H1 (cell line): Measurements from ENCODE around the gene DAAM1. TPM values are rescaled to one million over a fixed set of nuclear protein-coding genes. Genes with fewer than 3 reads are reported as not detected.

Experiments
- CTCF ChIA-PET: fragments of 300-600 bp; sonication (Branson Sonifier 250); formaldehyde crosslinking; loops from one replicate; lab custom pipeline; 2021; ENCODE audit not compliant: partially characterized antibody; lab: Charles Lee
- POLR2A ChIA-PET: fragments of 300-600 bp; sonication (Branson Sonifier 250); formaldehyde crosslinking; loops from one replicate; lab custom pipeline; 2021; ENCODE audit warnings: inconsistent platforms; ENCODE audit not compliant: partially characterized antibody; lab: Charles Lee
- DNase-seq, 2 experiments: peaks; one replicate each; pipeline versions ENCODE4 v3.0.0 to v3.0.0-alpha.2; 2010 to 2022; ENCODE audit warnings: low spot score in 2 of 2, low read depth in 1 of 2, mixed read lengths in 1 of 2
- FAIRE-seq: peaks from 2 replicates; lab custom pipeline; 2011; peaks lifted over from hg19 to GRCh38; lab: Jason Lieb, UNC
- H2AFZ ChIP-seq: 2 replicates; pipeline ENCODE4 v1.8.1; 2012; ENCODE audit warnings: low read length, inconsistent platforms
- H2AK5ac ChIP-seq: 2 replicates; pipeline ENCODE4 v1.6.1; 2013; ENCODE audit warnings: low read depth, low read length
- H2BK120ac ChIP-seq: replicated peaks from 2 replicates; pipeline ENCODE3; 2013; ENCODE audit warnings: low read depth, low read length, inconsistent platforms
- H2BK12ac ChIP-seq: 2 replicates; pipeline ENCODE4 v1.6.1; 2013; ENCODE audit warnings: low read depth, low read length
- H2BK15ac ChIP-seq: 2 replicates; pipeline ENCODE4 v1.6.1; 2013; ENCODE audit warnings: low read length
- H2BK20ac ChIP-seq: 2 replicates; pipeline ENCODE4 v1.6.1; 2013; ENCODE audit warnings: low read length
- H2BK5ac ChIP-seq: 2 replicates; pipeline ENCODE4 v1.6.1; 2013; ENCODE audit warnings: low read depth, low read length
- H3K14ac ChIP-seq: 2 replicates; pipeline ENCODE4 v1.6.1; 2013; ENCODE audit warnings: inconsistent platforms; ENCODE audit not compliant: insufficient read length
- H3K18ac ChIP-seq: 2 replicates; pipeline ENCODE4 v1.6.1; 2013; ENCODE audit warnings: low read length; ENCODE audit errors: extremely low read depth
- H3K23ac ChIP-seq: 2 replicates; pipeline ENCODE4 v1.6.1; 2013; ENCODE audit warnings: inconsistent platforms; ENCODE audit not compliant: insufficient read length
- H3K23me2 ChIP-seq: 2 replicates; pipeline ENCODE4 v1.6.1; 2013; ENCODE audit warnings: low read depth, low read length
- H3K27ac ChIP-seq: 2 replicates; pipeline ENCODE4 v1.6.1; 2011; ENCODE audit warnings: low read depth, low read length, inconsistent platforms
- H3K27me3 ChIP-seq, 4 experiments: replicated peaks in 1 of 4; 1 replicate in 1 of 4; 2 replicates in 3 of 4; pipeline versions ENCODE4 v1.6.1 to v1.8.1; 2011 to 2013; ENCODE audit warnings: low read length in 3 of 4, mild to moderate bottlenecking in 3 of 4, inconsistent platforms in 2 of 4, mixed read lengths in 2 of 4, moderate library complexity in 1 of 4; ENCODE audit not compliant: control insufficient read depth in 3 of 4, insufficient read depth in 3 of 4; ENCODE audit errors: extremely low read depth in 1 of 4
- H3K36me3 ChIP-seq, 4 experiments: 2 replicates each; pipeline versions ENCODE4 v1.6.1 to v1.8.1; 2011 to 2013; ENCODE audit warnings: mild to moderate bottlenecking in 4 of 4, low read length in 3 of 4, moderate library complexity in 2 of 4, control low read depth in 1 of 4, inconsistent platforms in 1 of 4; ENCODE audit not compliant: insufficient read depth in 4 of 4, control insufficient read depth in 2 of 4
- H3K4ac ChIP-seq: replicated peaks from 2 replicates; pipeline ENCODE3; 2013; ENCODE audit warnings: low read length, low read depth, mixed read lengths, inconsistent platforms; ENCODE audit not compliant: insufficient read length
- H3K4me1 ChIP-seq, 4 experiments: replicated peaks in 1 of 4; 1 replicate in 1 of 4; 2 replicates in 3 of 4; pipeline versions ENCODE4 v1.6.1 to v1.8.1; 2011 to 2013; ENCODE audit warnings: low read length in 3 of 4, inconsistent platforms in 2 of 4, mixed read lengths in 1 of 4; ENCODE audit not compliant: insufficient read depth in 4 of 4, control insufficient read depth in 3 of 4
- H3K4me2 ChIP-seq, 2 experiments: 2 replicates each; pipeline versions ENCODE4 v1.6.1 to v1.8.1; 2011 to 2013; ENCODE audit warnings: low read depth in 2 of 2, low read length in 2 of 2, control low read depth in 1 of 2, inconsistent platforms in 1 of 2, mild to moderate bottlenecking in 1 of 2; ENCODE audit not compliant: insufficient read depth in 1 of 2
- H3K4me3 ChIP-seq, 4 experiments: fragments of 200-600, 300-600 bp in 1 of 4; sonication (generic), shearing (Covaris generic), sonication (Bioruptor Twin) in 1 of 4; 2 replicates each; pipeline versions ENCODE4 v1.5.1 to v1.8.1; 2011 to 2016; ENCODE audit warnings: low read length in 4 of 4, low read depth in 3 of 4, control low read depth in 2 of 4, inconsistent platforms in 2 of 4, mild to moderate bottlenecking in 2 of 4, mixed read lengths in 1 of 4, moderate library complexity in 1 of 4; ENCODE audit not compliant: insufficient read depth in 2 of 4; ENCODE audit errors: extremely low read depth in 1 of 4
- H3K56ac ChIP-seq: replicated peaks from 2 replicates; pipeline ENCODE3; 2013; ENCODE audit warnings: low read depth, mild to moderate bottlenecking, mixed read lengths, low read length, inconsistent platforms; ENCODE audit not compliant: insufficient read length
- H3K79me1 ChIP-seq: 2 replicates; pipeline ENCODE4 v1.6.1; 2013; ENCODE audit warnings: low read depth, low read length, control low read depth
- H3K79me2 ChIP-seq, 2 experiments: 2 replicates each; pipeline versions ENCODE4 v1.6.1 to v1.8.1; 2012 to 2013; ENCODE audit warnings: low read length in 2 of 2, mild to moderate bottlenecking in 2 of 2, inconsistent platforms in 1 of 2; ENCODE audit not compliant: insufficient read depth in 2 of 2, control insufficient read depth in 1 of 2
- H3K9ac ChIP-seq, 4 experiments: replicated peaks in 1 of 4; 1 replicate in 1 of 4; 2 replicates in 3 of 4; pipeline versions ENCODE4 v1.6.1 to v1.8.1; 2011 to 2013; ENCODE audit warnings: low read depth in 3 of 4, low read length in 3 of 4, control low read depth in 2 of 4, mild to moderate bottlenecking in 2 of 4, moderate library complexity in 2 of 4, inconsistent platforms in 1 of 4; ENCODE audit errors: extremely low read depth in 1 of 4
- H3K9me3 ChIP-seq, 2 experiments: 2 replicates each; pipeline versions ENCODE4 v1.6.1 to v1.8.1; 2012 to 2013; ENCODE audit warnings: mild to moderate bottlenecking in 2 of 2, moderate library complexity in 2 of 2, control low read depth in 1 of 2, inconsistent platforms in 1 of 2, low read depth in 1 of 2, low read length in 1 of 2, mixed read lengths in 1 of 2; ENCODE audit not compliant: insufficient read depth in 2 of 2
- H4K20me1 ChIP-seq, 2 experiments: replicated peaks in 1 of 2; 2 replicates each; pipeline versions ENCODE3 to v1.8.1; 2011 to 2013; ENCODE audit warnings: inconsistent platforms in 2 of 2, low read length in 2 of 2, mild to moderate bottlenecking in 1 of 2; ENCODE audit not compliant: insufficient read depth in 2 of 2, control insufficient read depth in 1 of 2
- H4K5ac ChIP-seq: 2 replicates; pipeline ENCODE4 v1.6.1; 2013; ENCODE audit warnings: low read length, low read depth, mixed read lengths, inconsistent platforms; ENCODE audit not compliant: insufficient read length
- H4K8ac ChIP-seq: 2 replicates; pipeline ENCODE4 v1.8.0; 2013; ENCODE audit warnings: mild to moderate bottlenecking, moderate library complexity, low read length, inconsistent platforms; ENCODE audit not compliant: insufficient read depth; ENCODE audit errors: extremely low read depth
- H4K91ac ChIP-seq: replicated peaks from 2 replicates; pipeline ENCODE3; 2013; ENCODE audit warnings: low read length, mixed read lengths, inconsistent platforms; ENCODE audit not compliant: insufficient read length
- NANOG ChIP-seq: IDR thresholded peaks from 2 replicates; pipeline ENCODE4 v1.6.1; 2011; ENCODE audit warnings: low read length, low read depth, mild to moderate bottlenecking, inconsistent platforms; ENCODE audit not compliant: insufficient read depth, poor library complexity, severe bottlenecking
- RAD21 ChIP-seq, 2 experiments: IDR thresholded peaks in 1 of 2; conservative IDR thresholded peaks in 1 of 2; 2 replicates each; pipeline ENCODE4 v1.6.1; 2011; ENCODE audit warnings: low read depth in 2 of 2, low read length in 2 of 2, improper control_type of control experiment in 1 of 2, inconsistent platforms in 1 of 2, mild to moderate bottlenecking in 1 of 2, moderate library complexity in 1 of 2
- WGBS, 2 experiments: shearing (Covaris generic) in 1 of 2; methylation state at CpG; one replicate each; pipeline versions ENCODE4 v1.1.6 to v1.1.7; 2013 to 2015; ENCODE audit warnings: low lambda C conversion rate in 2 of 2, mixed read lengths in 2 of 2, inconsistent platforms in 1 of 2, low coverage in 1 of 2, missing lambda C conversion rate in 1 of 2; ENCODE audit not compliant: insufficient replicate concordance in 2 of 2, insufficient coverage in 1 of 2, insufficient read length in 1 of 2; ENCODE audit errors: extremely low coverage in 1 of 2, missing lambda C conversion rate in 1 of 2; 5-methylcytosine and 5-hydroxymethylcytosine counted together
- polyA plus RNA-seq, 7 experiments: library from polyadenylated mRNA; depleted of rRNA in 3 of 7; stranded (reverse) in 5 of 7; unstranded in 2 of 7; fragments of >200 nt in 5 of 7; fragments of 200-250 nt in 2 of 7; gene quantifications; 1 replicate in 5 of 7; 2 replicates in 1 of 7; 4 replicates in 1 of 7; pipeline versions ENCODE4 v1.2.1 to v1.2.3, GENCODE V29; 2011 to 2013; ENCODE audit warnings: missing spikeins in 2 of 7, mixed read lengths in 2 of 7
- total RNA-seq: library from RNA; stranded (reverse); fragmentation: NEBNext Ultra II Directional; extraction: Animal tissue kit (Norgen Biotek cat#: 25700); gene quantifications from 2 replicates; pipeline ENCODE4 v1.2.1, GENCODE V29; 2021

Gene DAAM1
- total and polyA plus RNA-seq, 2 of the 8 experiments (the other 6 are each of a cell fraction or from before 2014, with no cell fraction given): 5.0 to 44.9 TPM

GRCh38 chr14:59325906-59326305, 137.4 kb downstream of the DAAM1 start:
- CTCF ChIA-PET: interaction anchor here (1.4 to 2.0 kb wide), 5 partner anchors 11 to 99 kb away, joined by 3 to 5 read pairs (median 4); no protein-coding TSS in a partner anchor
- FAIRE-seq: no peak
- no peak overlapping the region for H2BK12ac ChIP-seq
- no peak overlapping the region for H2BK15ac ChIP-seq
- H3K27me3 ChIP-seq: no peaks in the 10 kb centered on the region
- H3K27ac ChIP-seq: peak overlapping the region; percentile 51; the same call in 1 of the 2 replicates
- no peaks in the 10 kb centered on the region for H3K79me1 ChIP-seq
- no peak for TF ChIP-seq NANOG
- TF ChIP-seq RAD21 (IDR thresholded peaks at IDR 0.05 in 1 of 2, conservative IDR thresholded peaks at IDR 0.05 in 1 of 2; ENCODE audit: low read depth in 2 of 2, low read length in 2 of 2): no peak
- TF ChIP-seq, all 59 proteins: peak for 0
- no peak overlapping the region for H2BK120ac ChIP-seq
- no peak overlapping the region for H3K18ac ChIP-seq
- H3K23ac ChIP-seq: peak overlapping the region; percentile 70
- H4K91ac ChIP-seq: no peak overlapping the region
- H3K4ac ChIP-seq: no peak overlapping the region
- no peak overlapping the region for H4K5ac ChIP-seq
- no peak overlapping the region for H3K4me2 ChIP-seq
- DNase-seq: no peak
- peaks cover 0 to 12% (median 6%) of the 10 kb centered on the region in 4 experiments; a peak in 2 of 7 replicates for H3K4me1 ChIP-seq
- H3K79me2 ChIP-seq: no peaks in the 10 kb centered on the region
- no peak overlapping the region for H2AK5ac ChIP-seq
- no peak overlapping the region for H3K14ac ChIP-seq
- WGBS, 2 experiments: 88% methylated on average over 2 of the region's 2 CpGs; no CpG with 5 or more reads in 1 of the 2 experiments
- H3K9me3 ChIP-seq: no peaks in the 10 kb centered on the region
- H3K9ac ChIP-seq: no peak overlapping the region
- H3K23me2 ChIP-seq: no peaks in the 10 kb centered on the region
- H2BK20ac ChIP-seq: no peak overlapping the region
- H2AFZ ChIP-seq: no peak overlapping the region
- peaks cover 0 to 4% (median 0%) of the 10 kb centered on the region in 4 experiments; a peak in 2 of 8 replicates for H3K36me3 ChIP-seq
- POLR2A ChIA-PET: no interaction called here
- H3K56ac ChIP-seq: no peak overlapping the region
- no peaks in the 10 kb centered on the region for H4K20me1 ChIP-seq
- no peak overlapping the region for H4K8ac ChIP-seq
- no peak overlapping the region for H3K4me3 ChIP-seq
- H2BK5ac ChIP-seq: no peak overlapping the region
